ENCODE measurements around the gene GPC3.

DNA sequence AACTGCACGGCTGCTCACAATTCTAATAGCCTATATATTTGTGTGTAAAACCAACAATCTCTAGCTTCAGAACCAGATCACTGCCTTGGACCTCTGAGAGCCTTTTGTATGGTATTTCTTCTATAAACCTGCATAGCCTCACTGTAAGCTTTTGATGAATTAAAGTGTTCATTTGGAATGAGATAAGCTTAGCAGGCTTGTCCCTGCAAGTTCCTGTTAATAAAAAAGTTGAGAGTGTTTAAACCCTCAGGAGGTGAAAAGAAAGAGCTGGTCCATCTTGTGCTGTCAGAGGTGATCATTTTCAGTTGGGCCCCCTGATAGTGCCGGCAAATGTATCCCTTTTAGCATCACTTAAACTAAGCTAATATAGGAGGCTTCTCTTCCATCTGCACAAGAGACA, 191.8 kb downstream of the GPC3 start:
- TF ChIP-seq CTCF (IDR thresholded peaks at IDR 0.05) (no peak), POLR2A (IDR thresholded peaks at IDR 0.05) (no peak)

Data from thyroid gland (tissue), 4 donors.